HG03159 (cell line): ENCODE data around the gene SLC9B2.

Source experiments
- ATAC-seq: cut with Tn5 transposase; IDR thresholded peaks from one replicate; pipeline ENCODE4 v1.9.1; 2021; ENCODE audit warnings: mild to moderate bottlenecking, moderate library complexity; ENCODE audit not compliant: unreplicated experiment

Gene SLC9B2, protein sequence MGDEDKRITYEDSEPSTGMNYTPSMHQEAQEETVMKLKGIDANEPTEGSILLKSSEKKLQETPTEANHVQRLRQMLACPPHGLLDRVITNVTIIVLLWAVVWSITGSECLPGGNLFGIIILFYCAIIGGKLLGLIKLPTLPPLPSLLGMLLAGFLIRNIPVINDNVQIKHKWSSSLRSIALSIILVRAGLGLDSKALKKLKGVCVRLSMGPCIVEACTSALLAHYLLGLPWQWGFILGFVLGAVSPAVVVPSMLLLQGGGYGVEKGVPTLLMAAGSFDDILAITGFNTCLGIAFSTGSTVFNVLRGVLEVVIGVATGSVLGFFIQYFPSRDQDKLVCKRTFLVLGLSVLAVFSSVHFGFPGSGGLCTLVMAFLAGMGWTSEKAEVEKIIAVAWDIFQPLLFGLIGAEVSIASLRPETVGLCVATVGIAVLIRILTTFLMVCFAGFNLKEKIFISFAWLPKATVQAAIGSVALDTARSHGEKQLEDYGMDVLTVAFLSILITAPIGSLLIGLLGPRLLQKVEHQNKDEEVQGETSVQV

GRCh38 chr4:103076747-103077347 is at the start of gene SLC9B2:
Gene SLC9B2, minus strand, starts transcription at chr4:103076761. Its CDS starts 9,211 bp downstream, at chr4:103067550.
- peak; percentile 38 for ATAC-seq

DNA sequence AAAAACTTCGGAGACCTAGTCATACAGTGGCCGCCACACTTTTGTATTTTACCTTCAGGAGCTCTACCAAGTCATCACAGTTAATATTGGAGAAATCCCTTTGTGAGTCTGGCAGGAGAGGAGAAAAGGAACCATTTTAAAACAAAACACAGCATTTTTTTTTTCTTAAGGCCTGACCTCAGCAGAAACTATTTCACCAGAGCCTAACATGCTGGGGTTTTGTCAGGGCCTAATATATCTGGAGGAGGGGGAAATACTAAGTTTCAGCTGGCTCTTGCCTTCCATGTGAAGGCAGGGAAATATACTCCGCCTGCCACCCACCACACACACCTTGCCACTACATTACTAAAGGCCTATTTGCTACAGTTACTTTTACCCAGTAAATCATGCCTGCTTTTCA is 49.6 kb upstream of the SLC9B2 start:
- ATAC-seq: no peak

GRCh38 chr4:103123114-103123513 is 46.6 kb upstream of the SLC9B2 start:
- no peak for ATAC-seq

- no peak for ATAC-seq
Measured at GRCh38 chr4:103118166-103118565, 41.6 kb upstream of the SLC9B2 start.

- no peak for ATAC-seq
Measured at GRCh38 chr4:103111598-103111997, 35.0 kb upstream of the SLC9B2 start.

GRCh38 chr4:103108542-103108941 is 32.0 kb upstream of the SLC9B2 start:
- ATAC-seq: no peak

- ATAC-seq: no peak
Measured at GRCh38 chr4:103105558-103106356, 29.2 kb upstream of the SLC9B2 start.

DNA sequence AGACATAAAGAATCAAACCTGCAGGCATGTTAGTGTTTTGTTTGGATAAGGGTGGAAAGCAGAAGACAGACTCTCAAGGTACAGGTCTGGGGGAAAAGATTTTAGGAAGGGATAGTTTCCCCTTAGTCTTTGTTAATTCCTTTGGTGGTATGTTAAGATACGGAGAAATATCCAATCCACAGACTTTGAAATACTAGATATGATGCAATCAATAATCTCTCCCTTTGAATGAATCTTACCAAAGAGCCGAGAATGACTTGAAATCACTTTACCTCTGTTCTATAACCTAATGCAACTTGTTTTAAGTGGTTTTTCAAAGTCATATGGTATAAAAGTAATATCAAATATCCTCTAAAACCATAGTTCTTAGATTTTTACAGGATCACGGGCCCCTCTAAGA is 28.3 kb upstream of the SLC9B2 start:
- ATAC-seq: no peak

DNA sequence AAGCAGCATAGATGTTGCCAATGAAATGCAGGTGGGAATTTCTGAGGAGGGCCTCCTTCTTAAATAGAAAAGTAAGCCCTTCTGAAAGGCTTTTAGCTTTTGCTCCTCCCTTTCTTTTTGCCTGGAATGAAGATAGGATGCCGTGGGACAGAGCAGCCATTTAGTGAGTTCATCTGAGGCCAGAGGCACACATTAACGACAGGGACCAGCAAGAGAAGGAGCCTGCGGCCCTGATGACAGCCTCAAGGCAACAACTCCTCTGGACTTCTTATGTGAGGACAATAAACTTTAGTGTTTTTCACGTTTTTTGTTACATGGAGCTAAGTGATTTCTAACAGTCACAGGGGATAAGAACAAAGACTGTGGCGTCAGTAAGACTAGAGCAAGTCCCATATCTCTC is 24.1 kb upstream of the SLC9B2 start:
- ATAC-seq: no peak

- peak; percentile 97 for ATAC-seq
Measured at GRCh38 chr4:103099691-103100392, 23.3 kb upstream of the SLC9B2 start, which contains the start of gene BDH2. Gene BDH2, minus strand, starts transcription at chr4:103099834. Its CDS starts 3,580 bp downstream, at chr4:103096254.

GRCh38 chr4:103098756-103099440 is 22.3 kb upstream of the SLC9B2 start:
- no peak for ATAC-seq

GRCh38 chr4:103098341-103098740 is 21.8 kb upstream of the SLC9B2 start:
- no peak for ATAC-seq

GRCh38 chr4:103097112-103097511 is 20.6 kb upstream of the SLC9B2 start:
- no peak for ATAC-seq

- no peak for ATAC-seq
Measured at GRCh38 chr4:103095080-103095479, 18.5 kb upstream of the SLC9B2 start.

DNA sequence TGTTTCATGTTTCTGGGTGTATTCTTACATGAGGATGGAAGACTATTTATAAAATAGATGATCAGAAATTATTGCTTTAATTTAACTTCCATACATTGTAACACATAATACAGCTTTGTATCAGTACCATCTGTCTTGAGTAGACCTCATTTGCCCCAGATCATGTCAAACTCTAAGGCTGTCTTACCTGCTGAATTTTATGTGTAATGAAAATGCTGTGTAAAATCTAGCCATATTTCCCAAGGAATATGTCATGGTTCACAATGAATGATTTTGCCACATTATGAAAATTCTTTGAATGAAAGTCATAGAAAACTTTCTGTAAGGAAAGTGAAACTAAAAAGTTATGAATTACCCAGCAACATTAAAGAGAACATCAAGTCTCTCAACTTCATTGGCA is 15.7 kb upstream of the SLC9B2 start:
- no peak for ATAC-seq

DNA sequence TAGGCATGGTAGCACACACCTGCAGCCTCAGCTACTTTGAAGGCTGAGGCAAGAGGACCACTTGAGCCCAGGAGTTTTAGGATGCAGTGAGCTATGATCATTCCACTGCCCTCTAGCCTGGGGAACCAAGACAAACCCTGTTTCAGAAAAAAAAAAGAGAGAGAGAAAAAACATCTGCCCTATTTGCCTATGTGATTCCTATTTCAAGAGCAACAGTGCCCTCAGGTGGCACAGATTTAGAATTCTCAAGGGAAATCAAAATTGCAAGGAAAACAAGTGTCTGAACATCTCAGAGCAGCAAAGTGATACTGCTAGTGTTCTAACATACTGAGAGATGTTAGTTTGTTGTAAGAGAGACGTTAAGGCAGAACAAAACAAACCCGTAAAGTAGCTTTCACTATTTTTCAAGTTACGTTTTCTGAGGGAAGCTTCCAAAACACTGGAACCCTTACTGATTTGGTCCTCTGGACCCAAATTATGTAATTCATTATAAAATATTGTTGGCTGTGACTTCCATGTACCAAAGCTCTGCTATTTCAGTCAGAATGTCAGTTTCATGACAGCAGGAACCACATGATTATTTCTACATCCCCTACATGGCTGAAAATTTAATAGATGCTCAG is 15.2 kb upstream of the SLC9B2 start:
- ATAC-seq: peak; percentile 72

DNA sequence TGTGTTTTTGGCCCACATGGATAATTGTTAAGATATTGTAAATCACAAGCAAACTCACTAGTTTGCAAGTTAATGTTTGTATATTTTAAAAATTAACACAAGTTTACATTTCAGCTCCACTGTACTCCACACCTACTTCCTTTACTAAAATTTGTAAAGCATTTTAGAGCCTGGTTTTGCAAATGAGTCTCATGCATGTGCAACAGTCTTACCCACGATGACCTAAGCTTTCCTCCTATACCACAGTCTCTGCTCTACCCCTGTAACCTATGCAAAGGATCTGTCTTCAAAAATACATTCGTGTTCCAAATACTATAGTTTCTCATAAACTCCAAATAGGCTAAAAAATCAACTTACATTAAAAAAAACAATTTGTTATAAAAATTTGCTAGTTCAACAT is 12.9 kb upstream of the SLC9B2 start:
- ATAC-seq: no peak

DNA sequence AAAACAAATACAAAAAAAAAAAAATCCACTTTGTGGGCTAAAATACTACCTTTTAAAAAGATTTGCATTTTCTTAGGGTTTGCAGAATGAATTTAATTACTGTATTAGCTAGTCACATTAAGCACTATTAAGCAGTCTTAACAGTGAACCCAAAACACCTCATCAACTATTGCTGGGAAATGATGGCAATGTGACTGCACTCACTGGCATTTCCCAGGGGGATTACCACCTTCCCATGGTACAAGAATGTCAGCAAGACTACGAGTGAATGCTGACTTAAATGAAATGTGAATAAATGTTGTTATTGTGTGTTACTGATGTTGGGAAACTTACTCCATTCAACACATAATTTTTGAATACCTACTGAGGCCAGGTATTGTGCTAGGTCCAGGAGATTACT is 10.0 kb upstream of the SLC9B2 start:
- no peak for ATAC-seq

GRCh38 chr4:103085555-103086196 is 9.1 kb upstream of the SLC9B2 start:
- ATAC-seq: no peak
